GM04503 (cell line): Measurements from ENCODE around the gene TMEM253.

ENCODE experiments used
- DNase-seq: peaks from one replicate; pipeline ENCODE4 v3.0.0-alpha.2; 2012; ENCODE audit warnings: low read depth

The TMEM253 gene

GRCh38 chr14:21105095-21105494, 4.2 kb downstream of the TMEM253 start:
- no peak for DNase-seq

- DNase-seq, result no peak
Measured at GRCh38 chr14:21106176-21106497, 5.3 kb downstream of the TMEM253 start.

GRCh38 chr14:21106498-21107282, 5.8 kb downstream of the TMEM253 start:
- no peak for DNase-seq

GRCh38 chr14:21107283-21107800, 6.5 kb downstream of the TMEM253 start:
- no peak for DNase-seq

GRCh38 chr14:21108791-21109190, 7.9 kb downstream of the TMEM253 start:
- no peak for DNase-seq

- no peak for DNase-seq
Measured at GRCh38 chr14:21109377-21110138, 8.7 kb downstream of the TMEM253 start.

GRCh38 chr14:21112255-21112654, 11.4 kb downstream of the TMEM253 start:
- DNase-seq, result no peak

GRCh38 chr14:21113369-21113768, 12.5 kb downstream of the TMEM253 start:
- no peak for DNase-seq

- no peak for DNase-seq
Measured at GRCh38 chr14:21118933-21119332, 18.1 kb downstream of the TMEM253 start.

GRCh38 chr14:21120686-21121085, 19.8 kb downstream of the TMEM253 start:
- DNase-seq, result no peak

- DNase-seq, result no peak
Measured at GRCh38 chr14:21121122-21121521, 20.3 kb downstream of the TMEM253 start.

GRCh38 chr14:21123429-21123828, 22.6 kb downstream of the TMEM253 start:
- no peak for DNase-seq

GRCh38 chr14:21133901-21134300, 33.0 kb downstream of the TMEM253 start:
- DNase-seq, result no peak

- no peak for DNase-seq
Measured at GRCh38 chr14:21136024-21136423, 35.2 kb downstream of the TMEM253 start.

- DNase-seq, result no peak
Measured at GRCh38 chr14:21142357-21142756, 41.5 kb downstream of the TMEM253 start.

- no peak for DNase-seq
Measured at GRCh38 chr14:21145437-21145836, 44.6 kb downstream of the TMEM253 start.

- no peak for DNase-seq
Measured at GRCh38 chr14:21149641-21150367, 48.9 kb downstream of the TMEM253 start.
